Measurements from ENCODE around the gene PAX6.

Gene PAX6

GRCh38 chr11:31798057-31798553, 13.0 kb downstream of the PAX6 start:
- DNase-seq (ENCODE audit: low spot score) = no peak

- no peak for DNase-seq (ENCODE audit: low spot score)
These were observed 13.7 kb downstream of the PAX6 start for GRCh38 chr11:31797190-31798056.

- DNase-seq (ENCODE audit: low spot score) = no peak
These were observed 14.5 kb downstream of the PAX6 start for GRCh38 chr11:31796499-31797189.

GRCh38 chr11:31795706-31796498, 15.2 kb downstream of the PAX6 start:
- DNase-seq (ENCODE audit: low spot score) = no peak

- no peak for DNase-seq (ENCODE audit: low spot score)
These were observed 16.6 kb downstream of the PAX6 start for GRCh38 chr11:31794548-31794947.

- no peak for DNase-seq (ENCODE audit: low spot score)
These were observed 17.9 kb downstream of the PAX6 start for GRCh38 chr11:31793264-31793663.

- DNase-seq (ENCODE audit: low spot score) = no peak
These were observed 18.7 kb downstream of the PAX6 start for GRCh38 chr11:31792456-31792855.

GRCh38 chr11:31792036-31792435, 19.1 kb downstream of the PAX6 start:
- no peak for DNase-seq (ENCODE audit: low spot score)

- DNase-seq (ENCODE audit: low spot score) = no peak
These were observed 20.5 kb downstream of the PAX6 start for GRCh38 chr11:31790649-31791048.

GRCh38 chr11:31788085-31788484, 23.0 kb downstream of the PAX6 start:
- DNase-seq (ENCODE audit: low spot score) = no peak

- peak; percentile 68 for DNase-seq (ENCODE audit: low spot score)
These were observed 24.0 kb downstream of the PAX6 start for GRCh38 chr11:31786996-31787685.

- no peak for DNase-seq (ENCODE audit: low spot score)
These were observed 26.5 kb downstream of the PAX6 start for GRCh38 chr11:31784611-31785010.

- DNase-seq (ENCODE audit: low spot score) = no peak
These were observed 27.9 kb downstream of the PAX6 start for GRCh38 chr11:31783252-31783651.

- no peak for DNase-seq (ENCODE audit: low spot score)
These were observed 28.9 kb downstream of the PAX6 start for GRCh38 chr11:31782257-31782656.

- DNase-seq (ENCODE audit: low spot score) = no peak
These were observed 30.6 kb downstream of the PAX6 start for GRCh38 chr11:31780480-31780971.

- no peak for DNase-seq (ENCODE audit: low spot score)
These were observed 31.0 kb downstream of the PAX6 start for GRCh38 chr11:31780078-31780477.

- DNase-seq (ENCODE audit: low spot score) = no peak
These were observed 31.7 kb downstream of the PAX6 start for GRCh38 chr11:31779374-31779791.

- no peak for DNase-seq (ENCODE audit: low spot score)
These were observed 38.7 kb downstream of the PAX6 start for GRCh38 chr11:31772412-31772811.

- DNase-seq (ENCODE audit: low spot score) = no peak
These were observed 41.0 kb downstream of the PAX6 start for GRCh38 chr11:31770011-31770700.

- peak; percentile 60 for DNase-seq (ENCODE audit: low spot score)
These were observed 42.1 kb downstream of the PAX6 start for GRCh38 chr11:31768749-31769640.
